ENCODE measurements around the gene RET.

Gene RET

GRCh38 chr10:43062402-43063160 lies 14.3 kb upstream of the RET start:
- DNase-seq (ENCODE audit: low read depth): no peak

- DNase-seq (ENCODE audit: low read depth): no peak
Observed at GRCh38 chr10:43064331-43065075, 12.4 kb upstream of the RET start.

GRCh38 chr10:43065234-43065633 lies 11.6 kb upstream of the RET start:
- DNase-seq (ENCODE audit: low read depth): no peak

GRCh38 chr10:43065761-43066160 lies 11.1 kb upstream of the RET start:
- no peak for DNase-seq (ENCODE audit: low read depth)

GRCh38 chr10:43066481-43066880 lies 10.4 kb upstream of the RET start:
- DNase-seq (ENCODE audit: low read depth): no peak

- no peak for DNase-seq (ENCODE audit: low read depth)
Observed at GRCh38 chr10:43067391-43068135, 9.3 kb upstream of the RET start.

GRCh38 chr10:43068136-43068395 lies 8.8 kb upstream of the RET start:
- DNase-seq (ENCODE audit: low read depth): no peak

- no peak for DNase-seq (ENCODE audit: low read depth)
Observed at GRCh38 chr10:43068471-43069210, 8.2 kb upstream of the RET start.

- no peak for DNase-seq (ENCODE audit: low read depth)
Observed at GRCh38 chr10:43069211-43069515, 7.7 kb upstream of the RET start.

- no peak for DNase-seq (ENCODE audit: low read depth)
Observed at GRCh38 chr10:43069579-43069978, 7.3 kb upstream of the RET start.

GRCh38 chr10:43070121-43071085 lies 6.5 kb upstream of the RET start:
- no peak for DNase-seq (ENCODE audit: low read depth)

- DNase-seq (ENCODE audit: low read depth): no peak
Observed at GRCh38 chr10:43071865-43072650, 4.8 kb upstream of the RET start.

- no peak for DNase-seq (ENCODE audit: low read depth)
Observed at GRCh38 chr10:43073191-43073590, 3.7 kb upstream of the RET start.

GRCh38 chr10:43073721-43074120 lies 3.1 kb upstream of the RET start:
- DNase-seq (ENCODE audit: low read depth): no peak

GRCh38 chr10:43074409-43074808 lies 2.5 kb upstream of the RET start:
- no peak for DNase-seq (ENCODE audit: low read depth)

GRCh38 chr10:43074827-43075611 lies 1.9 kb upstream of the RET start:
- DNase-seq (ENCODE audit: low read depth): no peak

- DNase-seq (ENCODE audit: low read depth): peak; percentile 30
Observed at GRCh38 chr10:43075612-43076003, 1.3 kb upstream of the RET start.

GRCh38 chr10:43076311-43076875 lies 476 bp upstream of the RET start:
- DNase-seq (ENCODE audit: low read depth): no peak

- DNase-seq (ENCODE audit: low read depth): peak; percentile 17
Observed at GRCh38 chr10:43077421-43078171, 727 bp downstream of the RET start.
